LNCaP clone FGC (cell line): ENCODE data around the gene SLC30A1.

Experiments used
- DNase-seq: peaks from one replicate; pipeline ENCODE4 v3.0.0-alpha.2; 2011; ENCODE audit warnings: low read depth
- H3K4me3 ChIP-seq: 2 replicates; pipeline ENCODE4 v1.5.1; 2011; ENCODE audit warnings: mild to moderate bottlenecking, low read depth, low read length, control low read depth
- TF ChIP-seq, protein P1 (sequence below): IDR thresholded peaks from 2 replicates; pipeline ENCODE4 v1.5.1; 2012; ENCODE audit warnings: mild to moderate bottlenecking; ENCODE audit not compliant: control insufficient read depth, insufficient read depth; ENCODE audit errors: extremely low read depth

SLC30A1 gene

DNA sequence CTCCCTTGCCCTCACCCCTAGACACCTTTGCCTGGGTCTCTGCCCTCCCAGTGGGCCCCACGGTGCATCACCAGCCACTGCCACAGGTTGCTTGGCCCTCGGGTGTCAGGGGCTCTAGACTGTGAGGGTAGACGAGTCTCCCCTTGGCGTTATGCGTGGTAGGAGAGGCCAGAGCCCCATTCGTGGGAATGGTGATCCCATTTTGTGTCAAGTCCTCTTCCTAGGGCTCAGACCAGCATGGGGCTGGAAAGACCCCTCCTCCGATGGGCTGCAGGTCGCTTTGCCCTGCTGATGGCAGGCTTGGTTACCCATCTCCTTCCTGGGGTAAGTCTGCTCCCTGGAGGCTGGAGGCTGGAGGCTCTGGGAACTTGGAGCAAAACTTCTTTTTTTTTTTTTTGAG, 42.4 kb downstream of the SLC30A1 start:
- TF ChIP-seq, protein P1, sequence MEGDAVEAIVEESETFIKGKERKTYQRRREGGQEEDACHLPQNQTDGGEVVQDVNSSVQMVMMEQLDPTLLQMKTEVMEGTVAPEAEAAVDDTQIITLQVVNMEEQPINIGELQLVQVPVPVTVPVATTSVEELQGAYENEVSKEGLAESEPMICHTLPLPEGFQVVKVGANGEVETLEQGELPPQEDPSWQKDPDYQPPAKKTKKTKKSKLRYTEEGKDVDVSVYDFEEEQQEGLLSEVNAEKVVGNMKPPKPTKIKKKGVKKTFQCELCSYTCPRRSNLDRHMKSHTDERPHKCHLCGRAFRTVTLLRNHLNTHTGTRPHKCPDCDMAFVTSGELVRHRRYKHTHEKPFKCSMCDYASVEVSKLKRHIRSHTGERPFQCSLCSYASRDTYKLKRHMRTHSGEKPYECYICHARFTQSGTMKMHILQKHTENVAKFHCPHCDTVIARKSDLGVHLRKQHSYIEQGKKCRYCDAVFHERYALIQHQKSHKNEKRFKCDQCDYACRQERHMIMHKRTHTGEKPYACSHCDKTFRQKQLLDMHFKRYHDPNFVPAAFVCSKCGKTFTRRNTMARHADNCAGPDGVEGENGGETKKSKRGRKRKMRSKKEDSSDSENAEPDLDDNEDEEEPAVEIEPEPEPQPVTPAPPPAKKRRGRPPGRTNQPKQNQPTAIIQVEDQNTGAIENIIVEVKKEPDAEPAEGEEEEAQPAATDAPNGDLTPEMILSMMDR: no peak
- no peak overlapping the region for H3K4me3 ChIP-seq
- no peak for DNase-seq

DNA sequence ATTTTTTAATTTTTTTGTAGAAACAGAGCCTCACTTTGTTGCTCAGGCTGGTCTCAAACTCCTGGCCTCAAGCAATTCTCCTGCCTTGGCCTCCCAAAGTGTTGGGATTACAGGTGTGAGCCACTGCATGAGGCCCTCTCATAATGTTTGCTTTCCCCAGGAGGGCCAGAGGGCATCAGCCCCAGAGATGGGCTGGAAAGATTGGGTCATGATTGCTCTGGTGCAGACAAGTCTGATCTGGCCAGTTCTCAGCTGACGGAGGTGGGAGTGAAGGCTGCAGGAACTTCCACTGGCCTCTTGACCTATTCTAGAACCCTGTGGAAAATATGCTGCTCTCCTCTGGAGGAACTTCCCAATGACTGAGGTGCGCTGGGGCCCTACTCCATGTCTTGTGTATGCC, 43.6 kb downstream of the SLC30A1 start:
- no peak overlapping the region for H3K4me3 ChIP-seq
- DNase-seq: no peak
- TF ChIP-seq, protein P1: no peak

DNA sequence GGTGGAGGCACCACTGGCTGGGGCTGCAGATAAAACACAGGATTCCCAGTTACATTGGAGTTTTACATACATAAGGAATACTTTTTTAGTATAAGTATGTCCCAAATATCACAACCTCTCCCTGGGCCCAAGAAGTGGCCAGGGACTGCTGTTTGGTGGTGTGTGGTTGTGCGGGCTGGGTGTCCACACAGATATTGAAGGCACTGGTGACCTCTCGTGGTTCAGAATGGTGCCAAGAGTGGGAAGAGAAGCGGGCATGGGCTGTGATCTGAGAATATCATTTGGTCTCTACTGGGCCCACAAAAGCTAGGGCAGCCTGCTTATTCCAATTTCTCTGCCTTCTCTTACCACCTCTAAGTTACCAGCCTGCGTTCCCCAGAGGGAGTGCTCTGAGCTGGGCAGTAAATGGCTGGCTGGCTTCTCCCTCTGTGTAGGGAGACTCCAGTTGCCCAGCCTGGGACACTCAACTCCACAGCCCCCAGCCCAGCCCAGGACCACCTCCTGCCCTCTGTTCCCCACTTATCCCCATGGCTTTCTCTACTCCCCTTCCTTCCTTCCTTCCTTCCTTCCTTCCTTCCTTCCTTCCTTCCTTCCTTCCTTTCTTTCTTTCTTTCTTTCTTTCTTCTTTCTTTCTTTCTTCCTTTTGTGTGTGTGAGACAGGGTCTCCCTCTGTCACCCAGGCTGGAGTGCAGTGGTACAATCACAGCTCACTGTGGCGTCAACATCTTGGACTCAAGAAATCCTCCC, 44.2 kb downstream of the SLC30A1 start:
- TF ChIP-seq, protein P1: no peak
- DNase-seq: no peak
- no peak overlapping the region for H3K4me3 ChIP-seq

DNA sequence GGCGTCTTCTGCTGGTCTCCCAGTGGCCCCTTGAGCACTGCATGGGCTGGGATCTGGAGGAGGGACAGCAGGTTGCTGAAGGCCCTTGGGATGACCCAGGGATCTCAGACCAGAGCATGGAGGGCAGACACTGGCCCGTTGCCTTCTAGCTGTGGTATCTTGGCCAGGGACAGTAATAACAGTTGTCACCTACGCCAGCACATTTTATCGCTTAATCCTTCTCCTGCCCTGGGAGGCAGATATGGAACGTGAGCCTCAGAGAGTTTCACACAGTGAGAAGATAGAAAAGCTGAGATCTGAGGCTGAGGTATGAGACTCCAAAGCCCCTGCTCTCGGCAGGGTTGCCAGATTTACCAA, 46.9 kb downstream of the SLC30A1 start:
- no peak for DNase-seq
- TF ChIP-seq, protein P1: no peak
- H3K4me3 ChIP-seq: no peak overlapping the region

DNA sequence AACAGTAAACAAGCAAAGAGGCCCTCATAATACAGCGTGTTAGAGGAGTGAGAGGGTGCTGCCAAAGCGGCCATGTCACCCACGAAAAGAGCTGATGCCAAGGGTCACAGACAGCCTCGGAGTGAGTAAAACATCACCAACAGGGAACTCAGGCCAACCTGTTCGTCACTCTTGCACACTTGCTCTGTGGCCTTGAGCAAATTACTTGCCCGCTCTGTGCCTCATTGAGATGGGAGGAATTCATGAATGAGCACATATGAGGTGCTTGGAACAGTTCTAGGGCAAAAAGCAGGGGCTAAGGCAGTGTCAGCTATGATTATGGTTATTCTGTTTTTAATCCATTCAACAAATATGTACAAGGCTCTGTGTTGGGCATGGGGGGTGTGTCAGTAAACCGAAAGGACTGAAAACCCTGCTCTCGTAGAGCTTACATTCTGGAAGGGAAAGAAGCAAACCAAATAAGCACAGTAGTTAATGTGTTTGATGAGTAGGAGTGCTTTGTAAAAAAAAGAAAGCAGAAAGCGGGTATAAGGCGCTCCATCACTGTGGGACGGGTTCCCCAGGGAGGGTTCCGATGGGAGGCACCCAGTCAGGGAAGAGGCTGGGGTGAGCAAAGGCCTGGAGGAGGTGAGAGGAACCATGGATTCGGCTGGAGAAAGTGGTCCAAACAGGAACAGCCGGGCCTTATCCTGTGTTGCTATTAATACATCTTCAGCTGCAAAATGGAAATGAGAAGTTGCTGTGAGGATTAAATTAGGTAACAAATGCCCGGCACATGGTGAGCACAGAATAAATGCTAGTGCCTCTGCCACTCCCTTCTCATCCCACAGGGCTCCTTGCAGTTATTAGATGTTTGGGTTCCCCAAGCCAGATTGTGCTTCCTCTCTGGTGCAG, 47.5 kb downstream of the SLC30A1 start:
- DNase-seq: no peak
- TF ChIP-seq, protein P1: no peak
- no peak overlapping the region for H3K4me3 ChIP-seq

DNA sequence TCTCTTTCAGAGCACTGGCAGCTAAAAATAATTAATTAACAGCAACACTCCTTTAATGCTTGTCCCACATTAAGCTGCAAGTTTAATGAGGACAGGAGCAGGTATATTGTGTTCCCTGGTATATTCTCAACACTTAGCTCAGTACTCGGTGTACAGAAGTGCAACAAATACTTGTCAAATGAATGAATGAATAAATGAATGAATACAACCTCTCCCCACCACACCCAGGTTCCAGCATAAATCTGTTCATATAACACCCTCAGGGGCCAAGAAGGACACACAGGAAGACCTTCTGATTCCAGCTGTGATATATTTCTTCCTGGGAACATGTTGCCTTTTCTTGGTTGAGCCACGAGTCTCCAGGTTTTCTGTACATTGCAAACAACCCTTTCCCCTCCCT, 48.9 kb downstream of the SLC30A1 start:
- no peak overlapping the region for H3K4me3 ChIP-seq
- DNase-seq: no peak
- TF ChIP-seq, protein P1: no peak

DNA sequence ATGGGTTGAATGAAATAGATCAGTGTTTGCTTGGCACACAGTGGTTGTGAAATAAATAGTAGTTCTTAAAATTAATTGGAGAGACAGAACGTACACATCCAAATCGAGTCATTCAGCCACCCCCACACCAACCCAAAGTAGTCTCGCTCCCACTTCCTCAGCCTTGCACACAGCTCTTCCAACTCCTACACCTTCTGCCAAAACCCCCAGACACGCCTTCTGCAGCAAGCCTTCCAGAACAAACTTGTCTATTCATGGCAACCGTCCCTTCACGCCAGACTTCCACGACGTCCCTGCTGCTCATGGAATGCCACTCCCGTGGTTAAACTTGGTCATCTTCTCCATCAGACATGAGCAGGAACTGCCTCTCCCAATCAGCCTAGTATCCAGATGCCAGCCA, 49.5 kb downstream of the SLC30A1 start:
- no peak overlapping the region for H3K4me3 ChIP-seq
- TF ChIP-seq, protein P1: no peak
- no peak for DNase-seq
